DOHH2 (cell line): ENCODE measurements around the gene ST7.

Experiments used
- H3F3A ChIP-seq: fragments of 200-600 bp; sonication (generic), shearing (Covaris generic); 2 replicates; pipeline ENCODE4 v1.6.0; 2016; ENCODE audit warnings: antibody characterized with exemption, mild to moderate bottlenecking; ENCODE audit not compliant: control insufficient read depth, insufficient read depth
- H3K27ac ChIP-seq: fragments of 200-600 bp; sonication (generic); 2 replicates; pipeline ENCODE4 v1.5.1; 2014; ENCODE audit warnings: low read depth, mild to moderate bottlenecking, low read length, moderate library complexity
- H3K27me3 ChIP-seq: fragments of 200-600 bp; sonication (generic); 2 replicates; pipeline ENCODE4 v1.6.1; 2014; ENCODE audit warnings: mild to moderate bottlenecking, low read length, mixed read lengths; ENCODE audit not compliant: control insufficient read depth
- H3K36me3 ChIP-seq: fragments of 200-600 bp; sonication (generic); 2 replicates; pipeline ENCODE4 v1.6.1; 2014; ENCODE audit warnings: mild to moderate bottlenecking, low read length, moderate library complexity, mixed read lengths; ENCODE audit not compliant: control insufficient read depth
- H3K4me1 ChIP-seq: fragments of 200-600 bp; sonication (generic); 2 replicates; pipeline ENCODE4 v1.6.1; 2014; ENCODE audit warnings: mild to moderate bottlenecking, low read length, mixed read lengths; ENCODE audit not compliant: control insufficient read depth
- H3K4me2 ChIP-seq: fragments of 200-600 bp; sonication (generic); 2 replicates; pipeline ENCODE4 v1.6.0; 2014; ENCODE audit warnings: mild to moderate bottlenecking, low read length, moderate library complexity
- H3K4me3 ChIP-seq: fragments of 200-600 bp; sonication (generic); 2 replicates; pipeline ENCODE4 v1.5.1; 2014; ENCODE audit warnings: mild to moderate bottlenecking, low read length, mixed read lengths
- H3K79me2 ChIP-seq: fragments of 200-600 bp; sonication (generic); 2 replicates; pipeline ENCODE4 v1.6.1; 2014; ENCODE audit warnings: mild to moderate bottlenecking, low read length, mixed read lengths; ENCODE audit not compliant: control insufficient read depth
- H3K9me2 ChIP-seq: fragments of 200-600 bp; sonication (generic); replicated peaks from 2 replicates; pipeline ENCODE4 v1.6.1; 2014; ENCODE audit warnings: mild to moderate bottlenecking, low read length, mixed read lengths; ENCODE audit not compliant: control insufficient read depth
- H3K9me3 ChIP-seq: fragments of 200-600 bp; sonication (generic); 2 replicates; pipeline ENCODE4 v1.6.1; 2014; ENCODE audit warnings: antibody characterized with exemption, low read length, mixed read lengths; ENCODE audit not compliant: control insufficient read depth, insufficient read depth
- H4K20me1 ChIP-seq: fragments of 200-600 bp; sonication (generic); 2 replicates; pipeline ENCODE4 v1.6.0; 2014; ENCODE audit warnings: low read depth, mild to moderate bottlenecking, antibody characterized with exemption, low read length, moderate library complexity; ENCODE audit not compliant: control insufficient read depth, insufficient read depth
- EZH2phosphoT487 ChIP-seq: fragments of 200-600 bp; sonication (generic); IDR thresholded peaks from 2 replicates; pipeline ENCODE4 v1.6.1; 2017; ENCODE audit warnings: borderline replicate concordance, mild to moderate bottlenecking, antibody characterized with exemption, low read length, moderate library complexity, mixed read lengths
- TF ChIP-seq, protein P1 (sequence below): fragments of 200-600 bp; sonication (generic); IDR thresholded peaks from one replicate; pipeline ENCODE4 v1.5.1; 2014; ENCODE audit warnings: antibody characterized with exemption, mild to moderate bottlenecking, low read depth, low read length; ENCODE audit not compliant: poor library complexity, severe bottlenecking

The ST7 gene

GRCh38 chr7:117112640-117113039 is 159.3 kb downstream of the ST7 start:
- no peaks in the 10 kb centered on the region for H3K4me1 ChIP-seq
- H3K9me3 ChIP-seq = no peaks in the 10 kb centered on the region
- TF ChIP-seq, protein P1, sequence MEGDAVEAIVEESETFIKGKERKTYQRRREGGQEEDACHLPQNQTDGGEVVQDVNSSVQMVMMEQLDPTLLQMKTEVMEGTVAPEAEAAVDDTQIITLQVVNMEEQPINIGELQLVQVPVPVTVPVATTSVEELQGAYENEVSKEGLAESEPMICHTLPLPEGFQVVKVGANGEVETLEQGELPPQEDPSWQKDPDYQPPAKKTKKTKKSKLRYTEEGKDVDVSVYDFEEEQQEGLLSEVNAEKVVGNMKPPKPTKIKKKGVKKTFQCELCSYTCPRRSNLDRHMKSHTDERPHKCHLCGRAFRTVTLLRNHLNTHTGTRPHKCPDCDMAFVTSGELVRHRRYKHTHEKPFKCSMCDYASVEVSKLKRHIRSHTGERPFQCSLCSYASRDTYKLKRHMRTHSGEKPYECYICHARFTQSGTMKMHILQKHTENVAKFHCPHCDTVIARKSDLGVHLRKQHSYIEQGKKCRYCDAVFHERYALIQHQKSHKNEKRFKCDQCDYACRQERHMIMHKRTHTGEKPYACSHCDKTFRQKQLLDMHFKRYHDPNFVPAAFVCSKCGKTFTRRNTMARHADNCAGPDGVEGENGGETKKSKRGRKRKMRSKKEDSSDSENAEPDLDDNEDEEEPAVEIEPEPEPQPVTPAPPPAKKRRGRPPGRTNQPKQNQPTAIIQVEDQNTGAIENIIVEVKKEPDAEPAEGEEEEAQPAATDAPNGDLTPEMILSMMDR = no peak
- no peak for TF ChIP-seq EZH2phosphoT487
- no peaks in the 10 kb centered on the region; the same call in 1 of the 2 replicates for H4K20me1 ChIP-seq
- H3K27ac ChIP-seq = no peak overlapping the region
- H3F3A ChIP-seq = no peaks in the 10 kb centered on the region
- no peaks in the 10 kb centered on the region for H3K79me2 ChIP-seq
- no peak overlapping the region for H3K4me2 ChIP-seq
- no peaks in the 10 kb centered on the region; the same call in 1 of the 2 replicates for H3K9me2 ChIP-seq
- no peak overlapping the region for H3K4me3 ChIP-seq
- no peaks in the 10 kb centered on the region for H3K36me3 ChIP-seq
- H3K27me3 ChIP-seq = no peaks in the 10 kb centered on the region

DNA sequence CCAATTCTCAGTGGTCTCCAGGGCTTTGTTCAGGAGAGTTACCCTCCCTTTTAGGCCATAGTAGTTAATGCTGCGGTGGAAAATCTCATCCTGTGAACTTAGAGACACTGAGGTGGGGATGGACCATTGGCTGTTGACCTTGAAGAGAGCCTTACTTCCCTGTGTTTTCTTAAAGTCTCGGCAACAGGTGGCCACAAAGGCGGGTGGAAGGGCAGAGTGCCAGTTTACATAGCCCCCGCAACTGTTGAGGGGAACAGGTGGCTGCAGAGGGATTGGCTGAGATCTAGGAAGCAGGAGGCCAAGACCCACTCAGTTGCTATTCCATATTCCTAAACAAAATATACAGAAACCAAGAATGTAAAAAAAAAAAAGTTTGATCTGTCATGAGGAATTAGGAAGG is 160.6 kb downstream of the ST7 start:
- H3K4me3 ChIP-seq = no peak overlapping the region
- H3K36me3 ChIP-seq = no peaks in the 10 kb centered on the region
- H3K79me2 ChIP-seq = no peaks in the 10 kb centered on the region
- TF ChIP-seq, protein P1 = no peak
- TF ChIP-seq EZH2phosphoT487 = no peak
- H3K9me2 ChIP-seq = no peaks in the 10 kb centered on the region; the same call in 1 of the 2 replicates
- H3K9me3 ChIP-seq = no peaks in the 10 kb centered on the region
- no peaks in the 10 kb centered on the region for H3K4me1 ChIP-seq
- no peaks in the 10 kb centered on the region; the same call in 1 of the 2 replicates for H4K20me1 ChIP-seq
- no peaks in the 10 kb centered on the region for H3F3A ChIP-seq
- H3K27ac ChIP-seq = no peak overlapping the region
- H3K4me2 ChIP-seq = no peak overlapping the region
- no peaks in the 10 kb centered on the region for H3K27me3 ChIP-seq

GRCh38 chr7:117114272-117114671 is 161.0 kb downstream of the ST7 start:
- TF ChIP-seq EZH2phosphoT487 = no peak
- TF ChIP-seq, protein P1 = no peak
- no peaks in the 10 kb centered on the region for H3K4me1 ChIP-seq
- H4K20me1 ChIP-seq = no peaks in the 10 kb centered on the region; the same call in 1 of the 2 replicates
- no peaks in the 10 kb centered on the region for H3K9me3 ChIP-seq
- no peak overlapping the region for H3K4me2 ChIP-seq
- H3K4me3 ChIP-seq = no peak overlapping the region
- H3K27ac ChIP-seq = no peak overlapping the region
- H3K36me3 ChIP-seq = no peaks in the 10 kb centered on the region
- no peaks in the 10 kb centered on the region for H3F3A ChIP-seq
- no peaks in the 10 kb centered on the region; the same call in 1 of the 2 replicates for H3K9me2 ChIP-seq
- H3K27me3 ChIP-seq = no peaks in the 10 kb centered on the region
- no peaks in the 10 kb centered on the region for H3K79me2 ChIP-seq

DNA sequence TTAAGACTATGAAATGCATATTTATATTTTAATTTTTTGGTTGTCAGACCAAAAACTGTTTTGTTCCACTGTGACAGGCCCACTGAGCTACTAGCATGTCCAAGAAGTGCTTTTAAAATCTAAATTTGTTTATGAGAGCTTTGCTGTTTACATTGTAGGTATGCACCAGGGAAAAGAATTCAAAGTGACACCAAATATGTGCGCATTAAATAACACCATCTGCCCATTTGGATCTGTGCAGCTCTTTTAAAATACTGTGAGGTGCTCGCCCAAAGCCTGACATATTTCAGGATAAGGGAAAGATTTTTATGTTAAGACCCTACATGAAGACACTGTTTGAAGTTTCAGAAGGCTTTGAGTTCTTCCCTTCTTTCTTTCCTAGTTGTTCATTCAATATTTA is 162.9 kb downstream of the ST7 start:
- no peak for TF ChIP-seq EZH2phosphoT487
- TF ChIP-seq, protein P1 = no peak
- no peaks in the 10 kb centered on the region for H3K27me3 ChIP-seq

More for the DNA sequence above, 162.9 kb downstream of the ST7 start:
- H3K4me1 ChIP-seq = no peaks in the 10 kb centered on the region
- no peaks in the 10 kb centered on the region for H3K36me3 ChIP-seq
- H4K20me1 ChIP-seq = no peaks in the 10 kb centered on the region; the same call in 1 of the 2 replicates
- no peak overlapping the region for H3K4me3 ChIP-seq
- H3K9me2 ChIP-seq = no peaks in the 10 kb centered on the region; the same call in 1 of the 2 replicates
- no peak overlapping the region for H3K27ac ChIP-seq
- H3K79me2 ChIP-seq = no peaks in the 10 kb centered on the region
- no peaks in the 10 kb centered on the region for H3F3A ChIP-seq
- no peaks in the 10 kb centered on the region for H3K9me3 ChIP-seq
- H3K4me2 ChIP-seq = no peak overlapping the region
